ENCODE data around the gene RIBC1. TPM values are rescaled to one million over a fixed set of nuclear protein-coding genes. Genes with fewer than 3 reads are reported as not detected.

The RIBC1 gene
- total and polyA plus RNA-seq, 9 of the 15 experiments (the other 6 are each of a cell fraction or from before 2014, with no cell fraction given), result 0.07 to 0.51 (median 0.44) TPM

- TF ChIP-seq NRF1 (conservative IDR thresholded peaks at IDR 0.05 in 1 of 2, IDR thresholded peaks at IDR 0.05 in 1 of 2), result peak; percentile 59 to 66; a peak in 3 of 4 replicates
These were observed at the start of gene RIBC1 (continued) for GRCh38 chrX:53422861-53423306.

- intact Hi-C loops (cut with micrococcal nuclease), result loop anchor here (5.0 kb wide), 2 partner anchors 41 to 56 kb away; no protein-coding TSS in a partner anchor
- TF ChIP-seq PRDM10 (IDR thresholded peaks at IDR 0.05; ENCODE audit: partially characterized antibody) (peak; percentile 50), GTF2F1 (IDR thresholded peaks at IDR 0.05; ENCODE audit: low read depth, low read length) (no peak), ZNF324 (CRISPR knock-in tag; IDR thresholded peaks at IDR 0.05) (no peak), HSF4 (CRISPR knock-in tag; IDR thresholded peaks at IDR 0.05; ENCODE audit: borderline replicate concordance) (no peak)
- CTCF ChIA-PET (ENCODE audit: low intra/inter-chr PET ratio), result no interaction called here
These were observed 49.4 kb upstream of the RIBC1 start for GRCh38 chrX:53373307-53373706.

More at GRCh38 chrX:53373307-53373706, 49.4 kb upstream of the RIBC1 start:
- no peaks in the 10 kb centered on the region for H3K27me3 ChIP-seq (ENCODE audit: control insufficient read depth in 2 of 2, insufficient read depth in 2 of 2, low read length in 2 of 2)
- H2AFZ ChIP-seq (ENCODE audit: low read depth, low read length), result peak overlapping the region; percentile 4; the same call in 1 of the 2 replicates
- H3K27ac ChIP-seq (ENCODE audit: extremely low read depth, low read depth, low read length), result peak overlapping the region; percentile 99; the same call in 2 of the 3 replicates
- 51% methylated on average over 2 of the region's 2 CpGs for WGBS (ENCODE audit: insufficient coverage, low coverage, missing lambda C conversion rate)
- ATAC-seq (no peak), FAIRE-seq (peak; percentile 11), DNase-seq (ENCODE audit: extremely low read depth in 1 of 4, low spot score in 3 of 4) (no peak)
- in situ Hi-C loops (cut with MboI), result no loop called here
- peak overlapping the region in 1 of 2 experiments; percentile 73; a peak in 1 of 4 replicates for H3K9ac ChIP-seq (ENCODE audit: insufficient read depth in 1 of 2, low read depth in 2 of 2, low read length in 2 of 2)
- H3K79me2 ChIP-seq (ENCODE audit: control insufficient read depth, insufficient read depth, low read length), result no peaks in the 10 kb centered on the region
- H3K4me3 ChIP-seq, result no peak overlapping the region
- no TSS peak for BruUV-seq (replicated peaks)
- no peaks in the 10 kb centered on the region for H3K9me1 ChIP-seq (ENCODE audit: control insufficient read depth, insufficient read depth, low read length)
- H3K4me2 ChIP-seq (ENCODE audit: insufficient read depth, low read length), result peak overlapping the region; percentile 27; the same call in 1 of the 2 replicates
- peaks cover 10 to 30% of the 10 kb centered on the region in 2 experiments for H3K4me1 ChIP-seq (replicated peaks in 1 of 2; ENCODE audit: control insufficient read depth in 2 of 2, insufficient read depth in 2 of 2, low read length in 2 of 2)
- no peaks in the 10 kb centered on the region for H4K20me1 ChIP-seq (replicated peaks; ENCODE audit: control insufficient read depth, insufficient read depth, low read length)
- H3K36me3 ChIP-seq (ENCODE audit: control insufficient read depth, insufficient read depth, low read length), result peaks cover 20% of the 10 kb centered on the region; the same call in 2 of the 3 replicates
- no peaks in the 10 kb centered on the region for H3K9me3 ChIP-seq (replicated peaks; ENCODE audit: control insufficient read depth, insufficient read depth, low read depth, low read length)
- POLR2A ChIA-PET, result no interaction called here
